ENCODE data around the gene TNFSF4. TPM values are rescaled to one million over a fixed set of nuclear protein-coding genes. Genes with fewer than 3 reads are reported as not detected.

The TNFSF4 gene
- total RNA-seq, 1 experiment from 2014 or later: 0.89 TPM

DNA sequence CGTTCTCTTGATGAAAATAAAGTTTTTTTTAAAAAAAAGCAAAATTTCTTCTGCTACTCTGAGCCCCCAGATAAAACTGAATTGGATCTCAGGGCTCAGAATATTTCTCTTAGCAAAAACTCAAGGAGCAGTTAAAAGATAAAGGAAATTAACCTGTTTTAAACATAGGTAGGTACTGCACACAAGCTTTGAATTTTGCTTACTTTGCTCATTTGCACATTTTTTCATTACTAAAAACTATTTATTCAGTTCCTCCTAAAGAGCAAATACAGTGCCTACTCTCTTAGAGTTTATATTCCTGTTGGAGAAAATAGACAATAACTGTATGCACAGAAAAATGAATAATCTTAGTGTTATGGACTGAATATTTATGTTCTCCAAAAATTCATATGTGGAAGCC is 13.0 kb upstream of the TNFSF4 start:
- Histone ChIP-seq H3K9me3 (ENCODE audit: control insufficient read depth in 1 of 2, insufficient read depth in 1 of 2, low read depth in 1 of 2, low read length in 2 of 2) (no peaks in the 10 kb centered on the region), H4K20me1 (ENCODE audit: insufficient read depth) (no peaks in the 10 kb centered on the region), H3K9me2 (ENCODE audit: insufficient read depth) (no peaks in the 10 kb centered on the region), H3K9ac (ENCODE audit: low read length) (no peak overlapping the region), H3K4me2 (ENCODE audit: low read length) (no peak overlapping the region), H3K27me3 (ENCODE audit: insufficient read depth, low read length) (no peaks in the 10 kb centered on the region), H3K4me3 (replicated peaks in 1 of 2; ENCODE audit: low read depth in 1 of 2, low read length in 2 of 2) (no peak overlapping the region), H3K4me1 (ENCODE audit: control insufficient read depth in 1 of 2, insufficient read depth in 2 of 2, low read length in 2 of 2) (peaks cover 0 to 7% of the 10 kb centered on the region in 2 experiments; a peak in 1 of 4 replicates), H3K79me2 (ENCODE audit: insufficient read depth, low read length) (no peaks in the 10 kb centered on the region), H3K27ac (ENCODE audit: low read depth, low read length) (no peak overlapping the region), H3K36me3 (ENCODE audit: control insufficient read depth in 1 of 2, insufficient read depth in 2 of 2, low read length in 2 of 2) (no peaks in the 10 kb centered on the region), H2AFZ (ENCODE audit: low read depth, low read length, poor library complexity, severe bottlenecking) (no peak overlapping the region)
- no peak for TF ChIP-seq FOSL1 (IDR thresholded peaks at IDR 0.05; ENCODE audit: low read depth)
- no peak for TF ChIP-seq RAD21 (IDR thresholded peaks at IDR 0.05; ENCODE audit: low read depth)
- TF ChIP-seq SRF (IDR thresholded peaks at IDR 0.05; ENCODE audit: low read depth): no peak
- no peak for TF ChIP-seq TCF7L2 (IDR thresholded peaks at IDR 0.05; ENCODE audit: borderline replicate concordance, extremely low read depth, insufficient read depth, insufficient read length)
- TF ChIP-seq, protein P1, sequence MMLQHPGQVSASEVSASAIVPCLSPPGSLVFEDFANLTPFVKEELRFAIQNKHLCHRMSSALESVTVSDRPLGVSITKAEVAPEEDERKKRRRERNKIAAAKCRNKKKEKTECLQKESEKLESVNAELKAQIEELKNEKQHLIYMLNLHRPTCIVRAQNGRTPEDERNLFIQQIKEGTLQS (IDR thresholded peaks at IDR 0.05): no peak
- no peak for TF ChIP-seq ZNF274 (IDR thresholded peaks at IDR 0.05; ENCODE audit: low read depth, low read length)
- no peak for TF ChIP-seq ELF1 (IDR thresholded peaks at IDR 0.05; ENCODE audit: borderline replicate concordance, low read depth)
- TF ChIP-seq JUND (IDR thresholded peaks at IDR 0.05): no peak
- no peak for DNase-seq (ENCODE audit: low read depth, low spot score)
- POLR2A ChIA-PET: no interaction called here
- CTCF ChIA-PET: no interaction called here
- ATAC-seq: no peak
- no TSS peak for BruUV-seq (replicated peaks)
- RAD21 ChIA-PET (ENCODE audit: low non-redundant PET in 1 of 2, low total read pairs in 2 of 2, uncharacterized antibody in 2 of 2, unreplicated experiment in 2 of 2): no interaction called here
- intact Hi-C loops (cut with micrococcal nuclease): no loop called here

DNA sequence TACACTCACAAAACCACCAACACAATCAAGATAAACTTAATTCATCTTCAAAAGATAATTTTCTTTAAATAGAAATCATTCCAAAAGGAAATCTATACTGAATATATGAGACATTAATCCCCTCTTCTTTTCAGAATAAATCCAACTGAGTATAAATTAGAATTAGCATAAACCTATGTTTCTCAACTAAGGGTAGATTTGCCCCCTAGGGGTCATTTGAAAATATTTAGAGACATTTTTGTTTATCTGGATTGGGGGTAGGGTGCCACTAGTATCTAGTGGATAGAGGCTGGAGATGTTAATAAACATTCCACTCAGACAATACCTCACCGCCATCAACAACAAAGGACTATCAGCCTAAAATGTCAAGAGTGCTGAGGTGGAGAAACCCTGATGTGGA is 6.5 kb upstream of the TNFSF4 start:
- Histone ChIP-seq H3K27me3 (ENCODE audit: insufficient read depth, low read length) (no peaks in the 10 kb centered on the region), H3K4me1 (ENCODE audit: control insufficient read depth in 1 of 2, insufficient read depth in 2 of 2, low read length in 2 of 2) (peaks cover 10 to 12% of the 10 kb centered on the region in 2 experiments; a peak in 3 of 4 replicates), H3K36me3 (ENCODE audit: control insufficient read depth in 1 of 2, insufficient read depth in 2 of 2, low read length in 2 of 2) (no peaks in the 10 kb centered on the region), H3K9me3 (ENCODE audit: control insufficient read depth in 1 of 2, insufficient read depth in 1 of 2, low read depth in 1 of 2, low read length in 2 of 2) (no peaks in the 10 kb centered on the region), H3K27ac (ENCODE audit: low read depth, low read length) (no peak overlapping the region), H2AFZ (ENCODE audit: low read depth, low read length, poor library complexity, severe bottlenecking) (no peak overlapping the region), H4K20me1 (ENCODE audit: insufficient read depth) (no peaks in the 10 kb centered on the region), H3K4me3 (replicated peaks in 1 of 2; ENCODE audit: low read depth in 1 of 2, low read length in 2 of 2) (no peak overlapping the region), H3K4me2 (ENCODE audit: low read length) (no peak overlapping the region), H3K79me2 (ENCODE audit: insufficient read depth, low read length) (no peaks in the 10 kb centered on the region), H3K9ac (ENCODE audit: low read length) (no peak overlapping the region), H3K9me2 (ENCODE audit: insufficient read depth) (no peaks in the 10 kb centered on the region)
- intact Hi-C loops (cut with micrococcal nuclease): no loop called here
- no TSS peak for BruUV-seq (replicated peaks)
- ChIA-PET POLR2A (no interaction called here), RAD21 (ENCODE audit: low non-redundant PET in 1 of 2, low total read pairs in 2 of 2, uncharacterized antibody in 2 of 2, unreplicated experiment in 2 of 2) (no interaction called here), CTCF (interaction anchor here (2.1 kb wide), 1 partner anchor 11 kb away, joined by 13 read pairs; no protein-coding TSS in a partner anchor)
- no peak for ATAC-seq
- no peak for DNase-seq (ENCODE audit: low read depth, low spot score)
- TF ChIP-seq TCF7L2 (IDR thresholded peaks at IDR 0.05; ENCODE audit: borderline replicate concordance, extremely low read depth, insufficient read depth, insufficient read length) (no peak), ZFX (IDR thresholded peaks at IDR 0.05) (no peak), RAD21 (IDR thresholded peaks at IDR 0.05; ENCODE audit: low read depth) (peak; percentile 18; the same call in 1 of the 2 replicates), CTCF (IDR thresholded peaks at IDR 0.05 in 2 of 3, conservative IDR thresholded peaks at IDR 0.05 in 1 of 3; ENCODE audit: borderline replicate concordance in 1 of 3, insufficient read depth in 1 of 3, low read depth in 2 of 3, low read length in 2 of 3) (peak in 1 of 3 experiments; percentile 29; a peak in 1 of 6 replicates)
